Activated CD4-positive, alpha-beta T cell treated with anti-CD3 and anti-CD28 coated beads, Interleukin-2, amount 50 U/mL, for 48 hours (primary cell): ENCODE measurements around the gene MED23.
"Not testable (repeated sequence)": the region's sequence is repeated elsewhere in the genome, so short reads cannot be mapped to it uniquely, and the experiment has no call there.

Experiments
- DNase-seq, 2 experiments: peaks; one replicate each; pipeline ENCODE4 v3.0.0-alpha.2; 2020

MED23 gene

DNA sequence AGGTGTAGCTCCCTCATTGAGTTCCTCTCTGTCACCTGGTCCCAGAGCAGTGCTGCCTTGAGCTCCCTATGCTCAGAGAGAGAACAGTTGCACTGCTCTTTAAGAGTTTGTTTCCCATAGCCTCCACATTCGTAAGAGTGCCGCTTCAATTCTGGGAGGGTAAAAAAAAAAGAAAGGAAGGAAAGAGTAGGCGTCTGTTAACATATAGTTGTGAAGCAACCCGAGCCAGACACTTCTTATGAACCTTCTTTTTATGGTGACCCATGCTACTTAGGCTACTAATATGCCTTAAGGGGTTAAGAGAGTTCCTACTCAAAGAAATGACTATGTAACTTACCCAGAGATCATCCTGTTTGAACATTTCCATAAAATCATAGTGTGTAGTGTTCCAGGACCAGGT lies 59.3 kb downstream of the MED23 start:
- no peak for DNase-seq

DNA sequence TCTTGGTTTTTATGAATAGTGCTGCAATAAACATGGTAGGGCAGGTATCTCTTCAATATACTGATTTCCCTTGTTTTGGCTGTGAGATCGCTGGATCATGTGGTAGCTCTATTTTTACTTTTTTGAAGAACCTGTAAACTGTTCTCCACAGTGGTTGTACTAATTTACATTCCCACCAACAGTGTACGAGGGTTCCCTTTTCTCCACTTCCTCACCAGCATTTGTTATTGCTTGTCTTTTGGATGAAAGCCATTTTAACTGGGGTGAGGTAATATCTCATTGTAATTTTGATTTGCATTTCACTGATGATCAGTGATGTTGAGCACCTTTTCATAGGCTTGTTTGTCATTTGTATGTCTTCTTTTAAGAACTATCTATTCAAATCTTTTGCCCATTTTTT lies 63.0 kb downstream of the MED23 start:
- no peak for DNase-seq

DNA sequence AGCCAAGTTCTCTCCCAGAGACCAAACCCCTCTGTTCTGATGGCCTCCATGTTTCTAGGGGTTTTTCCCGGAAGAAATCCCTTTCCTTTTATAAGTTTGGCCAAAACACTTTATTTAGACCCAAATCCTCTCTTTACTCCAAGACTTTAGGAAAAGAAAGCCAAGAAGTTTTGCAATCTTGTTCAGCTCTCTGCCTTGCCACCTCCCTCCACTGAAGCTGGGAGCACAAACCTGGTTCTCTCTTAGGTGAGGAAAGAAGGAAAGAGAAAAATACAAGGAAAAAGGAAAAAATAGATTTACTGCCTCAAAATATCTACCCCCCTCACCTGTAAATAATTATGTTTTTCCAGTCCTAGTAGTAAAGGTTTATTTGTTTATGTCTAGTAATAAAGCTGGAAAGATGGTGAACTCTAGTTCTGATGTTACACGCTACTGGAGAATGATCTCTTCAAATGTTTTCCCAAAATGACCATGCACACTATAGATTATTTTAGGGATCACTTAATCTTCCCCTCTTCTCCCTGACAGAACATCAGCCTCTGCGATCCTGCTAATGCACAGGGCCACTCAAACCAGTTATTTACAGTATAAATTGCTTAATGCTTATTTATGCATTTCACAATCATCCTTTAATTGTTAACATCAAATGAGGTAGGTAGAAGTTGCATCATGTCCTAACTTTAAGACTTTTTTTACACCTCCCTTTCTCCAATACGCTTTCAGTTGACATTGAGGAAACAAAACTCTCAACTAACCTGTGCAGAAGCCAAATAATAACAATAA lies 65.9 kb downstream of the MED23 start:
- DNase-seq = no peak

DNA sequence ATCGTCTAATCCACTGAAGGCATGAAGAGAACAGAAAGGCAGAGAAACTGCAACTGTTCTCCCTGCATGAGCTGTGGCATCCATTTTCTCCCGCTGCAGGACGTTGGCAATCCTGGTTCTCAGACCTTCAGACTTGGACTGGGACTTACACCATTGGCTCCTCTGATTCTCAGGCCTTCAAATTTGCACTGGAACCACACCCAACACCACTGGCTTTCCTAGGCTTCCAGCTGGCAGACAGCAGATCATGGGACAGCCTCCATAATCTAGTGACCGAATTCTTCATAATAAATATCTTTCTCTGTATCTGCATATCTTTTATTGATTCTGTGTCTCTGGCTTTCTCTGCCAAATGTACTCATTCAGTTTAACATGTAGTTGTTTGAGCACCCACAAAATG lies 69.1 kb downstream of the MED23 start:
- no peak for DNase-seq

DNA sequence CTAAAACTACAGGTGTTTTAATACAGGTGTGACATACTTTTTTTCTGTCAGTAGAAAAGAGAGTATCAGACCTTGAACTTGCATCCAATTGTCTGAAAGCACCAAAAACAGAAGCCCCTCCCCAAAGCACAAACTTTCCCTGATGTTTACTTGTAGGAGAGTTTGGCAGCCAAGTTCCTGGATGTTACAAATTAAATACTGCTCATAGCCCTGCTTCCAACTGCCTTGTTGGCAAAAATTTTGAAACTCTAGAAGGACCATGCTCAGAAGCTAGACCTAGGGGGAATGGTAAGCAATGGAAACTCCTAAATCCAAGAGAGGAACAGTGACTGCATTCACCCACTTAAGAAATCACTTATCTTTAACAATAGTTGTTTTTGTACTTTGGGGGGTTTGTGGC lies 72.0 kb downstream of the MED23 start:
- DNase-seq = no peak

DNA sequence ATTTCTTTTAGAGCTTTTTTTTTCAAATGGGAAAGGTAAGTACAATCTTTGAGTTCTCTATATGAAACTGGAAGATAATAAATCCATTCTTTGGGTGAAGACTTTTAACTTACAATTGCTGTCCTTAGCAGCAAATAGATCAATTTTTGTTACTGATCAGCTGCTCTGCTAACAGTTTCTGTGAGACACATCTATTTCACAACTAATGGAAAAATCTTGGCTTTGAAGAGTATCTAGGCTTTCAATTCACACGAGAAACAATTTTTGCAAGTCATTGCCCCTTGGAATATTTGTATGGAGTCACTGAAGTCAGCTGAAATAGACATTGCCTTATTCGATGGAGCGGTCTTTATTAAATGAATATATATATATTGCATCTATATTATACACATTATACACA lies 75.5 kb downstream of the MED23 start:
- no peak for DNase-seq

DNA sequence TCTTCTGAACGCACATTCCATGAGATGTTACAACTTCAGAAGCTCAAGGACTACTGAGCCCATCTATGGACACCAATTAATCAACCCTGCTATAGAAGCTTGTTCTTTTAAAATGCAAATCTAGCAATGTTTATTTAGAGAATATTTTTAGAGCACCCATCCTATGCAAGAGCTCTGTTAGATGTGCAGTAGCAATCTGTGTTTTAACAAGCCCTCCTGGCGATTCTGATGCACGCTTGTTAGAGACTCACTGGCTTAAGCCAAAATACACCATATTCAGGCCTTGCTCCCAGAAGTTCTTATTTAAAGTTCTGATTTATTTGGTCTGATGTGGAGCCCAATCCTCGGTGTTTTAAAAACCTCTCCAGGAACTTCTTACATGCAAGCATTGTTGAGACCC lies 76.1 kb downstream of the MED23 start:
- DNase-seq = no peak

DNA sequence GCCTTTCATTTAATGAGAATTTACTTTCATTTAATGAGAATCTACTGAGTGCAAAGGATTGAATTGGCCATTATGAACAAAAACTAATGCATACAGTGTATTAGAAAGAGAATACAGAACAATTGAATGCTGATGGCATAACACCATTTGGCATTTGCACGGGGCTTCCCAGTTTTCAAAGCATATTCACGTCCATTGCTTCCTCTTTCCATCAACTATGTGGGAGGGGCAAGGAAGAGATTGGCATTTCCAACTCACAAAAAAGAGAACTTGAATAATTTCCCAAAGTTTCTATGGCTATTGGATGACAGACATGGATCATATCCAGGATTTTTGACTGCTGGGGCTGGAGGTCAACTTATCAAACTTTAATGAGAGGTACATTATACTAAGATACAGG lies 78.2 kb downstream of the MED23 start:
- DNase-seq = no peak

DNA sequence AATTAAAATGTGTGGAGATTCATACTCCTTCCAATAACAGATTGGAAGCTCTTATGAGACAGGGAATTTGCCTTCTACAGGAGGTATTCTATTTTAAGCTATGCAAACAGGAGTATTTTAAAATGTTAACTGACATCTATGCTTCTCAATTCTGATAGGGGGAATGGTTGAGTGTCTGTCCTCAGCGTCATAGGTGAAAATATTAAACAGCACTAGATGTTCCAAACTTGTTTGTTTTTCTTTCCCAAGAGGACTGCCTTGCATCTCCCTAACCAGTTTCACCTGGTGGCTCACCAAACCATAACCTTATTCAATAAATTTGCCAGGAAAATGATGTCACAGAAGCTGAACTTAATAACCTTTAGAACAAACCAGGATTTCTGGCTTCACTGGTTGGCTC lies 79.6 kb downstream of the MED23 start:
- DNase-seq = no peak

DNA sequence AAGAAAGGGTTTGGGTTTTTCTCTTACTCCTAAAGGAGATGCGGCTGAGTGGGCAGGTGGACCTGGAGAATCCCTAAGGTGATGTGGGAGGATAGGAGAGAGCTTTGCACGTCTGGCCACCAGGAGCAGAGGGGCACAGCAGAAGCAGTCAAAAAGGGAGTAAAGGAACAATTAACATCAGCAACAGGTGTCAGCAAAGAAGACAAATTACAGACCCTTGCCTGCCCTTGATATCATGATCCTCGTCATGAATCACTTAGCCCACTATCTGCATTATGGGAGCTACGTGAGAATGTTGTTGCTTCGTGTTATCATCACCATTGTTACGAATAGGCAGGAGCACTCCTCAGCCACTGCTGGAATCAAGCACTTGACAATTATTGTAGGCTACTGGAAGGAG lies 80.6 kb downstream of the MED23 start:
- DNase-seq = no peak

DNA sequence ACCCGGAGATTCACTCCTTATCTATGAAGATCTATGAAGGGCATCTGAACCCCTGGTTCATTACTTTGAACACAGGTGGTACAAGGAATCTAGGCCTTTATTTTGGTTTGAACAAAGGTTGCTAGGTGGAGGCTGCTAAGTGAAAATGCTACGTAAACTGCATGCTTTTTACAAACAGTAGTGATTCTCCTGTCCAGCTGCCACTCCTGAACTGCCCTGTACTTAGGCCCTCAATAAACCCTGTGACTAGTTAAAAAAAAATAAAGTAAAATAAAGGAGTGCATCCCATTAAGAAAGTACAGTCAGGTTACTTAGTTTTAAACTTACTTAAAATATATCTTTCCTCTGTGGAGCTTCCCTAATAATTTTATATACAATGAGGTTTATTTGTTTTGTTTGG lies 82.7 kb downstream of the MED23 start:
- DNase-seq = no peak

DNA sequence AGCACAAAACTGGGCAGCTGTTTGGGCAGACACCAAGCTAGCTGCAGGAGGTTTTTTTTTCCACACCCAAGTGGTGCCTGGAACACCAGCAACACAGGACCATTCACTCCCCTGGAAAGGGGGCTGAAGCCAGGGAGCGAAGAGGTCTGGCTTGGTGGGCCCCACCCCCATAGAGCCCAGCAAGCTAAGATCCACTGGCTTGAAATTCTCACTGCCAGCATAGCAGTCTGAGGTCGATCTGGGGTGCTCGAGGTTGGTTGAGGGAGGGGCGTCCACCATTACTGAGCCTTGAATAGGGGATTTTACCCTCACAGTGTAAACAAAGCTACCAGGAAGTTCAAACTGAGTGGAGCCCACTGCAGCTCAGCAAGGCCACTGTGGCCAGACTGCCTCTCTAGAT lies 89.4 kb downstream of the MED23 start:
- DNase-seq = not testable (repeated sequence)

DNA sequence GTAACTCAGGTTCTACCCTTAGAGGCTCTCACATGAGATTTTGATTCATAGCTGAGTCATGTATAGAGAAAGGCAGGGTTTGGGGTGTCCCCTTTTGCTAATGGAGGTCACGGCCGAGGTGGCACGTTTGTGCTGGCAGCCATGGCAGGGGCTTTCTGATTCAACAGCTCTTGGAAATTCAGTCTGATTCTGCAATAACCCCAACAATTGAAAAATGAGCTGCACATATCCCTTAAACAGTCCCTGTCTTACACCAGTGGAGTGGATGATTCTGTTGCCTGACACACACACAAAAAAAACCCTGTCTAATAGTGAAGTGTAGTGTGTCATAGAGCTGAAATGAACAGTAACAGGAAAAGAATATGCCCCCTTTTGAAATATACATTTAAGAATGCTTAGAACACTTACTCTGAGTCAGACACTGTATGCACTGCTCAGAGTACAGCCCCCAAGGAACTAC lies 95.4 kb downstream of the MED23 start:
- peak; percentile 66 to 73 for DNase-seq

DNA sequence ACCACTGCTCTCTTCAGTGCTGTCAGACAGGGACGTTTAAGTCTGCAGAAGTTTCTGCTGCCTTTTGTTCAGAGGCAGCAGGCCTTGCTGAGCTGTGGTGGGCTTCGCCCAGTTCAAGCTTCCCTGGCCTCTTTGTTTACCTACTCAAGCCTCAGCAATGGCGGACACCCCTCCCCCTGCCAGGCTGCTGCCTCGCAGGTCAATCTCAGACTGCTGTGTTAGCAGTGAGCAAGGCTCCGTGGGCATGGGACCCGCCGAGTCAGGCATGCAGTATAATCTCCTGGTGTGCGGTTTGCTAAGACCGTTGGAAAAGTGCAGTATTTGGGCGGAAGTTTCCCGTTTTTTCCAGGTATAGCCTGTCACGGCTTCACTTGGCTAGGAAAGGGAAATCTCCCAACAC lies 96.4 kb downstream of the MED23 start:
- not testable (repeated sequence) for DNase-seq

DNA sequence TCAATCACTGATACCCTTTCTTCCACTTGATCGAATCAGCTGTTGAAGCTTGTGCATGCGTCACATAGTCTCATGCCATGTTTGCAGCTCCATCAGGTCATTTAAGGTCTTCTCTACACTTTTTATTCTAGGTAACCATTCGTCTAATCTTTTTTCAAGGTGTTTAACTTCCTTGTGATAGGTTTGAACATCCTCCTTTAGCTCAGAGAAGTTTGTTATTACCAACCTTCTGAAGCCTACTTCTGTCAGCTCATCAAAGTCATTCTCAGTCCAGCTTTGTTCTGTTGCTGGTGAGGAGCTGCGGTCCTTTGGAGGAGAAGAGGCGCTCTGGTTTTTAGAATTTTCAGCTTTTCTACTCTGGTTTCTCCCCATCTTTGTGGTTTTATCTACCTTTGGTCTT lies 97.1 kb downstream of the MED23 start:
- DNase-seq = not testable (repeated sequence)

DNA sequence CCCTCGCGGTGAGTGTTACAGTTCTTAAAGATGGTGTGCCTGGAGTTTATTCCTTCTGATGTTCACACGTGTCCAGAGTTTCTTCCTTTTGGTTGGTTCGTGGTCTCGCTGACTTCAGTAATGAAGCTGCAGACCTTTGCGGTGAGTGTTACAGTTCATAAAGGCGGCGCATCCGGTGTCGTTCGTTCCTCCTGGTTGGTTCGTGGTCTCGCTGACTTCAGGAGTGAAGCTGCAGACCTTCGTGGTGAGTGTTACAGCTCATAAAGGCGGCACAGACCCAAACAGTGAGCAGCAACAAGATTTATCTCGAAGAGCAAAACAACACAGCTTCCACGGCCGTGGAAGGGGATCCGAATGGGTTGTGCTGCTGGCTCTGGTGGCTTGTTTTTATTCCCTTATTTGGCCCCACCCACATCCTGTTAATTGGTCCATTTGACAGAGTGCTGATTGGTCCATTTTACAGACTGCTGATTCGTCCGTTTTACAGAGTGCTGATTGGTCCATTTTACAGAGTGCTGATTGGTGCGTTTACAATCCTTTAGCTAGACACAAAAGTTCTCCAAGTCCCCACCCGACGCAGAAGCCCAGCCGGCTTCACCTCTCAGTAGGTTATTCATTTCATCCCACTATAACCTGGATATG lies 103.2 kb downstream of the MED23 start:
- DNase-seq = no peak

DNA sequence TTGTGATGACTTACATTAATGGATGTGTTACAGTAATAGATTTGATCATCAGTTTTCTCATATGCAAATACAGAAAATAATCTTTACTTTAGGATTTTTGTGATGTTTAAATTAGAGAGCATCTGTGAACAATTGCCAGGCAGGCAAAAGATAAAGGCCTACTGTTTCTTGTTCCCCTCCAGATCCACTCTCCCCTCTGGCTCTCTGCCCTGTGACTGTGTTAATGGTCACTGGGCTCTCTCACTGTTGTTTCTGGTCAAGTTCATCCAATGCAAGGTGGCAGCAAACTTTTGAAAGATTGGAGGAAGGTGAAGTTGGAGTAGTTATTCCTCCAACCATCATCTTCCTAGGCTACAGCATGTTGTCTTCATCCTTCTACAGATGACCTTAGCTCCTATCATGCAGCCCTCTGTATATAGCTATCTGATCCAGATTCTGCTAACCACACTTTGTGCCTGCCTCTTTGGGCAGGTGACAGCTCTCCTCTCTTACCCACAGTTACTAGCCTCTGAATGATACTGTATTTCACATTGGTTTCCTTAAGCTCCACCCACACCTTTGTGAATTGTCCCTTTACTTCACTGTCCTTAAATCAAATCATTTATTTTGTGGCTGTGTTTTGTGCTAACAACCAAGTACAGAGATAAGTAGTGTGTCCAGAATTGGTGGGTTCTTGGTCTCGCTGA lies 103.9 kb downstream of the MED23 start:
- no peak for DNase-seq
